CD14-positive monocyte (primary cell): ENCODE data around the gene NDUFB5. TPM values are rescaled to one million over a fixed set of nuclear protein-coding genes. Genes with fewer than 3 reads are reported as not detected.

Experiments
- DNase-seq, 3 donors: peaks; one replicate each; pipeline ENCODE4 v3.0.0-alpha.2; 2011 to 2022
- H2AFZ ChIP-seq: 2 replicates; pipeline ENCODE4 v1.6.0; 2012; ENCODE audit warnings: mild to moderate bottlenecking, low read depth, low read length, inconsistent platforms; ENCODE audit not compliant: insufficient read depth, poor library complexity, severe bottlenecking
- H3K27ac ChIP-seq, 2 donors: 1 replicate in 1 of 2; 2 replicates in 1 of 2; pipeline ENCODE4 v1.5.1; 2012 to 2013; ENCODE audit warnings: low read length in 2 of 2, control low read depth in 1 of 2, inconsistent platforms in 1 of 2, low read depth in 1 of 2, mild to moderate bottlenecking in 1 of 2
- H3K27me3 ChIP-seq, 2 donors: one replicate each; pipeline versions ENCODE4 v1.6.0 to v1.6.1; 2011 to 2013; ENCODE audit warnings: low read length in 2 of 2; ENCODE audit not compliant: control insufficient read depth in 2 of 2, insufficient read depth in 2 of 2
- H3K36me3 ChIP-seq, 2 donors: replicated peaks in 1 of 2; 1 replicate in 1 of 2; 2 replicates in 1 of 2; pipeline versions ENCODE4 v1.5.1 to v1.6.1; 2012 to 2013; ENCODE audit warnings: low read length in 2 of 2, control low read depth in 1 of 2, inconsistent platforms in 1 of 2, mild to moderate bottlenecking in 1 of 2; ENCODE audit not compliant: insufficient read depth in 2 of 2, control insufficient read depth in 1 of 2
- H3K4me1 ChIP-seq, 2 donors: 1 replicate in 1 of 2; 2 replicates in 1 of 2; pipeline versions ENCODE4 v1.5.1 to v1.6.1; 2012 to 2013; ENCODE audit warnings: low read length in 2 of 2, control low read depth in 1 of 2, inconsistent platforms in 1 of 2, mild to moderate bottlenecking in 1 of 2, moderate library complexity in 1 of 2; ENCODE audit not compliant: insufficient read depth in 2 of 2, control insufficient read depth in 1 of 2
- H3K4me2 ChIP-seq: replicated peaks from 2 replicates; pipeline ENCODE3; 2012; ENCODE audit warnings: low read length, moderate library complexity, mild to moderate bottlenecking; ENCODE audit not compliant: poor library complexity, severe bottlenecking; ENCODE audit errors: extremely low read depth
- H3K4me3 ChIP-seq, 3 experiments: fragments of 200-600 bp in 1 of 3; sonication (generic) in 1 of 3; replicated peaks in 1 of 3; 1 replicate in 2 of 3; 2 replicates in 1 of 3; pipeline ENCODE4 v1.5.1; 2011 to 2013; ENCODE audit warnings: low read length in 3 of 3, mild to moderate bottlenecking in 3 of 3, control low read depth in 2 of 3, low read depth in 2 of 3, inconsistent platforms in 1 of 3, moderate library complexity in 1 of 3
- H3K79me2 ChIP-seq: 2 replicates; pipeline ENCODE4 v1.6.0; 2012; ENCODE audit warnings: mild to moderate bottlenecking, control low read depth, inconsistent platforms, low read length, moderate library complexity; ENCODE audit not compliant: insufficient read depth
- H3K9ac ChIP-seq: 2 replicates; pipeline ENCODE4 v1.6.0; 2017; ENCODE audit warnings: low read length, mild to moderate bottlenecking; ENCODE audit not compliant: insufficient read depth, poor library complexity, severe bottlenecking
- H3K9me3 ChIP-seq, 2 donors: replicated peaks in 1 of 2; 1 replicate in 1 of 2; 2 replicates in 1 of 2; pipeline versions ENCODE4 v1.5.1 to v1.6.1; 2012 to 2013; ENCODE audit warnings: low read length in 2 of 2, control low read depth in 1 of 2; ENCODE audit not compliant: control insufficient read depth in 1 of 2, insufficient read depth in 1 of 2
- H4K20me1 ChIP-seq: 2 replicates; pipeline ENCODE4 v1.6.0; 2012; ENCODE audit warnings: mild to moderate bottlenecking, low read length, control low read depth, moderate library complexity; ENCODE audit not compliant: insufficient read depth
- H3K27ac Mint-ChIP-seq, 7 donors: one replicate each; pipeline ENCODE4 v1.8.0; 2020; ENCODE audit warnings: mild to moderate bottlenecking in 7 of 7, mixed read lengths in 7 of 7, moderate library complexity in 6 of 7, inconsistent platforms in 2 of 7
- H3K27me3 Mint-ChIP-seq, 3 donors: one replicate each; pipeline ENCODE4 v1.8.0; 2021 to 2022; ENCODE audit warnings: low read depth in 3 of 3, mild to moderate bottlenecking in 3 of 3, mixed read lengths in 3 of 3, moderate library complexity in 3 of 3, inconsistent platforms in 1 of 3
- H3K36me3 Mint-ChIP-seq, 2 donors: one replicate each; pipeline ENCODE4 v1.8.0; 2020; ENCODE audit warnings: mixed read lengths in 2 of 2, inconsistent platforms in 1 of 2, mild to moderate bottlenecking in 1 of 2
- H3K4me1 Mint-ChIP-seq: one replicate; pipeline ENCODE4 v1.8.0; 2020; ENCODE audit warnings: mild to moderate bottlenecking, mixed read lengths
- H3K4me3 Mint-ChIP-seq, 2 donors: one replicate each; pipeline ENCODE4 v1.8.0; 2020; ENCODE audit warnings: mild to moderate bottlenecking in 2 of 2, mixed read lengths in 2 of 2, moderate library complexity in 1 of 2
- H3K9me3 Mint-ChIP-seq, 7 donors: one replicate each; pipeline ENCODE4 v1.8.0; 2020 to 2022; ENCODE audit warnings: mixed read lengths in 7 of 7, mild to moderate bottlenecking in 6 of 7, moderate library complexity in 6 of 7, inconsistent platforms in 2 of 7
- CTCF ChIP-seq: fragments of 200-600 bp; IDR thresholded peaks from one replicate; pipeline ENCODE4 v1.8.0; 2022; ENCODE audit warnings: antibody characterized with exemption, mild to moderate bottlenecking
- WGBS: methylation state at CpG from one replicate; pipeline ENCODE4 v1.1.5; 2013; ENCODE audit warnings: missing lambda C conversion rate; ENCODE audit not compliant: insufficient coverage; 5-methylcytosine and 5-hydroxymethylcytosine counted together
- intact Hi-C, 2 donors: fragments of 100-400 bp; cut with micrococcal nuclease; formaldehyde crosslinking; loops; one replicate each; pipeline versions ENCODE4 v1.15.0 to v1.15.1; 2023
- polyA minus RNA-seq: library from RNA; depleted of rRNA, polyadenylated mRNA; stranded (reverse); fragments of >200 nt; gene quantifications from 2 replicates; pipeline ENCODE4 v1.2.3, GENCODE V29; 2012
- polyA plus RNA-seq, 3 donors: library from polyadenylated mRNA; depleted of rRNA in 1 of 3; unstranded in 2 of 3; stranded (reverse) in 1 of 3; fragments of 300-500 nt in 2 of 3; fragments of >200 nt in 1 of 3; fragmentation: Illumina TruSeq in 2 of 3; gene quantifications; 1 replicate in 2 of 3; 2 replicates in 1 of 3; pipeline ENCODE4 v1.2.3, GENCODE V29; 2012 to 2021
- total RNA-seq, 12 experiments: library from RNA in 1 of 12; stranded (reverse) in 1 of 12; fragments of 120-200 nt in 1 of 12; gene quantifications; one replicate each; pipeline ENCODE4 v1.2.4 and lab custom pipeline; 2013 to 2026; ENCODE audit warnings: mixed read lengths in 6 of 12, inconsistent platforms in 1 of 12

NDUFB5 gene
- total RNA-seq (2013) = 124 TPM
- polyA plus RNA-seq (100 to 1,000 TPM in 2 of 3 donors, 10 to 100 TPM in 1; 30.8 to 144 (median 132) TPM), polyA minus RNA-seq (18.8 and 21.1 TPM in 2 replicates), total RNA-seq (lab: John Stamatoyannopoulos, UW) (4.9 to 32.0 (median 20.3) reads per million in 11 experiments)

GRCh38 chr3:179604321-179605078, at the start of gene NDUFB5, which contains the start of gene MRPL47:
Gene NDUFB5, plus strand, starts transcription at chr3:179604794. Its CDS starts 22 bp downstream, at chr3:179604816.
Gene MRPL47, minus strand, starts transcription at chr3:179604638. Its CDS starts 14 bp downstream, at chr3:179604624.
- intact Hi-C loops = loop anchor here (5.0 kb wide), 2 partner anchors 42 to 257 kb away; partner anchors contain the start of genes MFN1 (in 2 of the 2) and ACTL6A (in 1 of the 2)
- Mint-ChIP-seq H3K4me3 (peak within 1 kb of the TSS; percentile 97 to 100), H3K9me3 (no peaks in the 10 kb centered on the region), H3K36me3 (peaks cover 28 to 31% of the 10 kb centered on the region in 2 donors), H3K4me1 (peaks cover 42% of the 10 kb centered on the region), H3K27me3 (peaks cover 0 to 4% (median 0%) of the 10 kb centered on the region in 3 donors), H3K27ac (peak within 1 kb of the TSS; percentile 99 to 100 (median 99))
- Histone ChIP-seq H3K9ac (peak within 1 kb of the TSS; percentile 95), H3K27me3 (no peaks in the 10 kb centered on the region), H3K4me1 (peaks cover 33 to 39% of the 10 kb centered on the region in 2 donors), H3K4me2 (peak within 1 kb of the TSS; percentile 90), H2AFZ (peak within 1 kb of the TSS; percentile 96), H3K79me2 (peaks cover 85% of the 10 kb centered on the region), H3K4me3 (peak within 1 kb of the TSS; percentile 79 to 96 (median 96)), H3K36me3 (peaks cover 27 to 31% of the 10 kb centered on the region in 2 donors), H3K27ac (peak within 1 kb of the TSS; percentile 95 to 99), H3K9me3 (no peaks in the 10 kb centered on the region), H4K20me1 (peaks cover 10% of the 10 kb centered on the region)
- WGBS = under 1% methylated on average over 36 of the region's 45 CpGs
- peak; percentile 95 to 98 (median 97) for DNase-seq
- TF ChIP-seq CTCF = no peak

- peaks cover 8 to 12% of the 10 kb centered on the region in 2 donors for H3K4me1 ChIP-seq
- 0% methylated on average over 2 of the region's 3 CpGs for WGBS
- H3K79me2 ChIP-seq = peaks cover 5% of the 10 kb centered on the region
- H3K4me2 ChIP-seq = no peak overlapping the region
- H3K9ac ChIP-seq = no peak overlapping the region
- H3K4me3 Mint-ChIP-seq = no peak overlapping the region
- peak; percentile 85 for TF ChIP-seq CTCF
- no peaks in the 10 kb centered on the region for H3K36me3 Mint-ChIP-seq
- peaks cover 14% of the 10 kb centered on the region for H3K4me1 Mint-ChIP-seq
- no peaks in the 10 kb centered on the region for H3K36me3 ChIP-seq
- H3K9me3 Mint-ChIP-seq = no peaks in the 10 kb centered on the region
- intact Hi-C loops = no loop called here
- no peak overlapping the region for H3K27ac ChIP-seq
- no peak overlapping the region for H3K4me3 ChIP-seq
- no peaks in the 10 kb centered on the region for H4K20me1 ChIP-seq
- no peaks in the 10 kb centered on the region for H3K9me3 ChIP-seq
- H3K27me3 Mint-ChIP-seq = peaks cover 0 to 4% (median 0%) of the 10 kb centered on the region in 3 donors
- DNase-seq = peak; percentile 44 to 62 (median 59)
- peak overlapping the region in 1 of 7 donors; percentile 6 for H3K27ac Mint-ChIP-seq
- H2AFZ ChIP-seq = no peak overlapping the region
- no peaks in the 10 kb centered on the region for H3K27me3 ChIP-seq
Measured at GRCh38 chr3:179558742-179559364, 45.7 kb upstream of the NDUFB5 start.
